Measurements from ENCODE around the gene CHRNB1. TPM values are rescaled to one million over a fixed set of nuclear protein-coding genes. Genes with fewer than 3 reads are reported as not detected.

CHRNB1 gene
- total and polyA plus RNA-seq, 2 of the 8 experiments (the other 6 are each of a cell fraction or from before 2014, with no cell fraction given), result 14.1 to 28.2 TPM

GRCh38 chr17:7497228-7497627 lies 52.4 kb downstream of the CHRNB1 start:
- Histone ChIP-seq H4K5ac (ENCODE audit: insufficient read length, low read depth, low read length) (no peak overlapping the region), H3K79me2 (ENCODE audit: control insufficient read depth in 1 of 2, insufficient read depth in 2 of 2, low read length in 2 of 2) (peaks cover 12 to 36% of the 10 kb centered on the region in 2 experiments), H3K23ac (ENCODE audit: insufficient read length) (no peak overlapping the region), H2AFZ (ENCODE audit: low read length) (no peak overlapping the region), H4K8ac (ENCODE audit: extremely low read depth, insufficient read depth, low read length) (no peak overlapping the region; the same call in 1 of the 2 replicates), H3K79me1 (ENCODE audit: low read depth, low read length) (peaks cover 19% of the 10 kb centered on the region), H3K4ac (replicated peaks; ENCODE audit: insufficient read length, low read depth, low read length) (no peak overlapping the region), H3K27ac (ENCODE audit: low read depth, low read length) (no peak overlapping the region), H2BK15ac (ENCODE audit: low read length) (no peak overlapping the region), H3K36me3 (ENCODE audit: control insufficient read depth in 2 of 4, insufficient read depth in 4 of 4, low read length in 3 of 4) (peaks cover 49 to 69% (median 60%) of the 10 kb centered on the region in 4 experiments), H4K20me1 (replicated peaks in 1 of 2; ENCODE audit: control insufficient read depth in 1 of 2, insufficient read depth in 2 of 2, low read length in 2 of 2) (peaks cover 21 to 31% of the 10 kb centered on the region in 2 experiments), H2BK5ac (ENCODE audit: low read depth, low read length) (no peak overlapping the region), H2BK12ac (ENCODE audit: low read depth, low read length) (no peak overlapping the region), H3K9ac (replicated peaks in 1 of 4; ENCODE audit: extremely low read depth in 1 of 4, low read depth in 3 of 4, low read length in 3 of 4) (no peak overlapping the region), H3K18ac (ENCODE audit: extremely low read depth, low read length) (no peak overlapping the region), H3K27me3 (replicated peaks in 1 of 4; ENCODE audit: control insufficient read depth in 3 of 4, extremely low read depth in 1 of 4, insufficient read depth in 3 of 4, low read length in 3 of 4) (no peaks in the 10 kb centered on the region), H3K56ac (replicated peaks; ENCODE audit: insufficient read length, low read depth, low read length) (no peak overlapping the region), H2BK120ac (replicated peaks; ENCODE audit: low read depth, low read length) (no peak overlapping the region), H3K4me1 (replicated peaks in 1 of 4; ENCODE audit: control insufficient read depth in 3 of 4, insufficient read depth in 4 of 4, low read length in 3 of 4) (no peaks in the 10 kb centered on the region), H4K91ac (replicated peaks; ENCODE audit: insufficient read length, low read length) (no peak overlapping the region), H3K4me2 (ENCODE audit: insufficient read depth in 1 of 2, low read depth in 2 of 2, low read length in 2 of 2) (no peak overlapping the region), H3K23me2 (ENCODE audit: low read depth, low read length) (no peaks in the 10 kb centered on the region), H3K4me3 (ENCODE audit: extremely low read depth in 1 of 4, insufficient read depth in 2 of 4, low read depth in 3 of 4, low read length in 4 of 4) (no peak overlapping the region), H3K14ac (ENCODE audit: insufficient read length) (no peak overlapping the region), H3K9me3 (ENCODE audit: insufficient read depth in 2 of 2, low read depth in 1 of 2, low read length in 1 of 2) (no peaks in the 10 kb centered on the region), H2BK20ac (ENCODE audit: low read length) (no peak overlapping the region), H2AK5ac (ENCODE audit: low read depth, low read length) (no peak overlapping the region)
- ChIA-PET CTCF (ENCODE audit: partially characterized antibody) (interaction anchor here (0.7 to 2.8 kb wide), 5 partner anchors 11 to 63 kb away, joined by 3 to 18 read pairs (median 7); no protein-coding TSS in a partner anchor), POLR2A (ENCODE audit: partially characterized antibody) (interaction anchor here (1.0 to 6.3 kb wide), 5 partner anchors 11 to 77 kb away, joined by 3 to 58 read pairs (median 3); partner anchors contain the start of genes POLR2A and SPEM1)
- WGBS, 2 experiments (ENCODE audit: extremely low coverage in 1 of 2, insufficient coverage in 1 of 2, insufficient read length in 1 of 2, insufficient replicate concordance in 2 of 2, low coverage in 1 of 2, low lambda C conversion rate in 2 of 2, missing lambda C conversion rate in 1 of 2), result 97% methylated on average over 10 of the region's 10 CpGs; no CpG with 5 or more reads in 1 of the 2 experiments
- no peak for TF ChIP-seq SP4 (IDR thresholded peaks at IDR 0.05; ENCODE audit: low read length)
- FAIRE-seq (no peak), DNase-seq (ENCODE audit: low read depth in 1 of 2, low spot score in 2 of 2) (no peak)
